ENCODE data around the gene USP7.

USP7 gene

DNA sequence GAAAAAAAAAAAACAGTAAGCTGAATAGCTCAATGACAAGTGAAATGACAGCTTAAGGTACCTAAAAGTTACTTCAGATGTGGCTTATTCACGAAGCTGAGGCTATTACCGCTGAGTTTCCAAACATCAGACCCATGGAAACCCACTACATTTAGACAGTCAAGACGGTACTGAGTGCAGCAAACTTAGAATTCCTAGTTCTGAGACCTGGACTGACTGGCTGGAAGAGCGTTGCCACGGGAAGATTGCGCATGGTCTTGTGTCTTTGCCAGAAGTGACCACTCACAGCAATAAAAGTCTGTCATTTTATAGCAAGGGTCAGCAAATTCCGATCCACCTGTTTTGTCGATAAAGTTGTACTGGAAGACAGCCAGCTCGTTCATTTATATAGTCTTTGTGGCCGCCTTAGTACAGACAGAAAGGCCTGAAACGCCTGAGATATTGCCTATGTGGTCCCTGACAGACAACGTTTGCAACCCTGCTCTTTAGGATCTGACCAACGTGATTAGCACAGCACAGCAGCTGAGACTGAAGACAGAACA, 62.3 kb downstream of the USP7 start:
- no peak for DNase-seq (ENCODE audit: low read depth in 1 of 2, low spot score in 1 of 2)

GRCh38 chr16:8900343-8900742, 63.4 kb downstream of the USP7 start:
- DNase-seq (ENCODE audit: low read depth in 1 of 2, low spot score in 1 of 2) = no peak

DNA sequence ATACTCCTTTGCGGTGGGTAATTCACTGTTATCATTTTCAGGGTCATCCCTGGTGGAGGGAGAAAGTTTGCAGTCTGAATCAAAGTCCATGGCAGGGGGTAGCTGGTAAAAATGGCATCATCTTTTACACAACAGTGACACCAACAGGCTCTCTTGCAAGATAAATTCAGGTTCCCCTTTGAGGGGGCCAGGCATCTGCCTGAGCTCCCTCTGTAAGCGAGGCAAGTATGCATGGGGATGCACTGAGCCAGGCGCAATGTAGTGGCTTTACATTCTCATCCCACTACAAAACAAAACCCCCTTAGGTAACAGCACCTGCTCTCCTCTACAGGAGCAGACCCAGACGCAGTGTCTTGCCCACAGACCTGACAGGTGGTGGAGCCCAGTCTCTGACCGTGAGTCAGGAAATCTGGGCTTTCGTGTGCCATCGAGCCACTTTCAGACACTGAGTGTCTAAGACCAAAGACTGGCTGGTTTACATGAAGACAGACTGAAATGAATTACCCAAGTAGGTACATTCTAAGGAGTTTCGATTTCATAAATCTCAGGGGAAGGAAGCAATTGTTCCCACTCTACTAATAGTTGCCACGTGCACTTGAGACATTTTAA, 63.9 kb downstream of the USP7 start:
- no peak for DNase-seq (ENCODE audit: low read depth in 1 of 2, low spot score in 1 of 2)

DNA sequence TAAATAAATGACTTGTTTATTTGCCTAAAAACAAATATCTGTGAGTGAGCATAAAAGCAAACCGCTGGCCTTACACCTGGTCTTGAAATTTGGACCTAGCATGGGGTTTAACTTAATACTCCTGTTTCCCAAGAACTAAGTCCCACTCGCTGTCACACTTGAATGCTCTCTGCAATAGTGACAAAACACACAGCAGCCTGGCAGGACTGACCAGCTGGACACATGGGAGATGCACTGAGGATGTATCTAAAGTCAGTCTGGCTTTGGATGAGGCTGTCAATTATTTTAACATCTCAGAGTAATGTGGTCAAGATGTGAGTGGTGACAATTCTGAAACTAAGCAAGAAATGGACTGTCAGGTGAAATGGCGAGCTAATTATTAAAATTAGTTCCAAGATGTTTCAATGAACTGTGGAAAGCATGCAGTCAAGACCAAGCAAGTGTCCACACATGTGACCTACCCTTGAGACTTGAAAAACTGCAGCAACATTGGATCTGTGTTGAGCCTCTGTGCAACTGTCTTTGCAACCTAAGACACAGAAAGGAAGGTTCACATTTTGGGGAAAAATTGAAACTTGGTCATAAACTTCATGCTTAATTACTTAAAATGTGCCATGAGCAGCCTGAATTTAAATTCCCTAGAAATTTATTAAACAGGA, 64.9 kb downstream of the USP7 start:
- no peak for DNase-seq (ENCODE audit: low read depth in 1 of 2, low spot score in 1 of 2)

- no peak for DNase-seq (ENCODE audit: low read depth in 1 of 2, low spot score in 1 of 2)
Measured at GRCh38 chr16:8894736-8895334, 68.9 kb downstream of the USP7 start.

- DNase-seq (ENCODE audit: low read depth in 1 of 2, low spot score in 1 of 2) = no peak
Measured at GRCh38 chr16:8893976-8894690, 69.6 kb downstream of the USP7 start.

- no peak for DNase-seq (ENCODE audit: low read depth in 1 of 2, low spot score in 1 of 2)
Measured at GRCh38 chr16:8893426-8893825, 70.3 kb downstream of the USP7 start.

GRCh38 chr16:8892101-8892575, 71.6 kb downstream of the USP7 start:
- DNase-seq (ENCODE audit: low read depth in 1 of 2, low spot score in 1 of 2) = no peak

DNA sequence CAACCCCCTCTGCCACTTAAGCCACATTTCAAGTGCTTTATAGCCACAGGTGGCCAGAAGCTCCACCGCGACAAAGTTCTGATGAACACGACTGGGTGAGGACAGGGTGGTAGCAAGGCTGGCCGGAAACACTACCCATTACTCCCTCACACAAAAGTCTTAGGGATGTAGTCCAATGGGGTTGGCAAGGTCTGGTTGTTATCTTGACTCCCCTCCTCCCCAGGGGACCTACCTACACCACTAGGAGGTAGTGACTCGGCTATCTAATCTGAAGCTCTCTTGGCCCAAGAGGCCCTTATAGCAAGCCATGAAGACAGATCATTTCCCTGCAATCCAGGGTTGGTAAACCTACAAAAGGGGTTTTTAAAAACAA, 73.2 kb downstream of the USP7 start:
- DNase-seq (ENCODE audit: low read depth in 1 of 2, low spot score in 1 of 2) = no peak

DNA sequence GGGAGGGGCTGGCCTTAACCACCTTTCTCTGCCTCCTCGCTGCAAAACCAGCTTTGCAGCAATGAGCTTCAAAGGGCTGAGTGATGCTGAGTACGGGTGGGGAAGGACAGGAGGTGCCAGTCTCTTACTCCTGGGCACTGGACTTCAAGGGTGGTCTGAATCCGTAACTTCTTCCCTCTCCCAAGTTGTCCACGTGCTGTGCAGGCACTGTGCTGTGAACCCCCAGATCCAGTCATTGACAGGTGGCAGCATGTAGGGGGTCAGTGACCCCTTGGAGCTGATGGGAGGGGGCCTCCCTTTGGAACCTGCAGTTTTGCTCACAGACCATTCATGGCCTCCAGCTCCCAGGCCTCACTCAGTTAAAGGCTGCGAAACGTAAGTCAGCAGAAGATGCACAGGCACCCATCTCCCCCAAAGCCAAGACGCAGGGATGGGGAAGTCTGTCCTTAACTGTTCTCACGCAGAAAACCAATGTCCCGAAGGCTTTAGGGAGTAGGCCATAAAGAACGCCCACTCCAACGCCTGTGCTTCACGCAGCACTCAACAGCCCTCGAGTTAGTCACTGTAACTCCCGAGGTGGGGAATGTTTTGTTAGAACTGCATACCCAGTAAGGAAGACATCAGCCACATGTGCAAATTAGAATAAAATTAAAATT, 73.7 kb downstream of the USP7 start:
- DNase-seq (ENCODE audit: low read depth in 1 of 2, low spot score in 1 of 2) = no peak

- no peak for DNase-seq (ENCODE audit: low read depth in 1 of 2, low spot score in 1 of 2)
Measured at GRCh38 chr16:8888951-8889892, 74.5 kb downstream of the USP7 start.

DNA sequence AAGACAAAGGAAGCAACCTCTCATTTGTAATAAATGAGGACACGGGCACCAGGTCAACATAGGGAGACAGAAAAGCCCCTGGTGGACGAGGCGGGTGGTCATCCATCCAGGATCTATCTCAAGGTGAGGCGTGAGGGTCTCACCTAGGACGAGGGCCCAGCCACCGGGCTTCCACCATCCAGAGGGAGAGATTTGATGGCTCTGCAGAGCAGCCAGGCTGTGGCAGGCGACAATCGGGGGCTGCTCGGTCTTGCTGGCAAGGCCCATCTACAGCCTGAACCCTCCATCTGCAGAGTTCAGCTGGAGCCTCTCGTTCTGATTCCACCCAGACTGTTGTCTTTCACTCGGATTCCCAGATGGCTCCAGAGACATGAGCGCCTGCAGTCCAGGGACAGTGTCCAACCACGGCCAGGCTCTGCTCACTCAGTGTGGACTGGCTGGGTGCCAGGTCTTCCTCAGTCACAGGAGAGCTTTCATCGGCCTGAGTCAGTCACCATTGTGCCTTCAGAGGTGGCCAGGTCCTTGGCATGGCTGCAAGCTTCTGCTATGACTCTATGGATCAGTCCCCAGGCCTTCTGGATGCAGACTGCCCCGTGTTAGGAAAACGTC, 75.7 kb downstream of the USP7 start:
- DNase-seq (ENCODE audit: low read depth in 1 of 2, low spot score in 1 of 2) = no peak

GRCh38 chr16:8887431-8887765, 76.3 kb downstream of the USP7 start:
- DNase-seq (ENCODE audit: low read depth in 1 of 2, low spot score in 1 of 2) = no peak

DNA sequence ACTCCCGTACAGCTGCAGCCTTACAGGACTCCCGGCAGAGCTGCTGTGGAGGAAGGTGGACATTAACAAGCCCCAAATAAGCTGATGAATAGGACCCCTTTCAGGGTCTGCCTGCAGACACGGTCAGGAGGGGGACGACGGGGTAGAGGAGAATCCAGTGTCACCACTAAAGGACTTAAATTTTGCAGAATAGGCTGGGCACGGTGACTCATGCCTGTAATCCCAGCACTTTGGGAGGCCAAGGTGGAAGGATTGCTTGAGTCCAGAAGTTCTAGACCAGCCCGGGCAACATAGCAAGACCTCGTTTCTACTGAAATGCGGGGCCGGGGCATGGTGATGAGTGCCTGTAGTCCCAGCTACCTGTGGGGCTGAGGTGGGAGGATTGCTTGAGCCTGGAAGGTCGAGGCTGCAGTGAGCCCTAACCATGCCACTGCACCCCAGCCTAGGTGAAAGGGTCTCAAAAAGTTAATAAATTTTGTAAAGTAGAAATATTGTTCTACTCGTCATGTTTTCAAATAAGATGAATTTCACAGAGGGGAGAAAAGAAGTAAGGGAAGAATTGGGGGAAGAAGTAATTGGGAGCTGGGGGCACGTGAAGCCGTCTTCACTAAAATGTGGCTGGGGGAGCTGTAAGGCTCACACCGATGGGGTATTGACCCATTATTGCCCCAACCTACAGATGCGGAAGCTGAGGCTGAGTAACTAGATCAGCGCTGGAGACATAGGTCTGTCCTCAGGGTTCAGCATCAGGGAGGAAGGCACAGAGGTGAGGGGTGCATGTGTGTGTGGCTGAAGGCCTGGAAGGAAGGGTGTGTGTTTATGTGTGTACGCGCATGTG, 76.9 kb downstream of the USP7 start:
- no peak for DNase-seq (ENCODE audit: low read depth in 1 of 2, low spot score in 1 of 2)

- DNase-seq (ENCODE audit: low read depth in 1 of 2, low spot score in 1 of 2) = no peak
Measured at GRCh38 chr16:8885674-8886592, 77.8 kb downstream of the USP7 start.

DNA sequence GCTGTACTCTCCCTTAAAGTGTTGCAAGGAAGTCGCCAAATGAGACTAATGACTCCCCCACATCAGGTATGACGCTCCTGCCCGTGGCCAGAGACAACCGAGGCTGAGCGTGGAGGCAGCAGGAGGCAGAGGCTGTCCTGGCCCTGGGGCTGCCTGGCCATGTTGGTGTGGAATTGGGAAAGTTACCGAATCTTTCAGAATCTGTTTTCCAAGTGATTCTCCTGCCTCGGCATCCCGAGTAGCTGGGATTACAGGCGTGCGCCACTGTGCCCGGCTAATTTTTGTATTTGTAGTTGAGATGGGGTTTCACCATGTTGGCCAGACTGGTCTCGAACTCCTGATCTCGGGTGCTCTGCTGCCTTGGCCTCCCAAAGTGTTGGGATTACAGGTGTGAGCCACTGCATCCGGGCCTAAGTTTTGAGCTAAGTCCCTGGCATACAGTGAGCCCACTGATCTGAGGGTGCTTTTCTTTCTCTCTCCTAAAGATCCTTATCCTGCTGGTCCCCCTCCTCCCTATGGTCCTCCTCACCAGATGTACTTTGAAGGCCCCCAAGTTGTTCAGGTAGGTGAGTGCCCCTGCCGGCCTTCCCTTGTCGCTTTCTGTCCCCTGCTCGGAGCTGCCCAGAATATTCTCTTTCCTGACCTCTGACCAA, 80.9 kb downstream of the USP7 start:
- no peak for DNase-seq (ENCODE audit: low read depth in 1 of 2, low spot score in 1 of 2)

DNA sequence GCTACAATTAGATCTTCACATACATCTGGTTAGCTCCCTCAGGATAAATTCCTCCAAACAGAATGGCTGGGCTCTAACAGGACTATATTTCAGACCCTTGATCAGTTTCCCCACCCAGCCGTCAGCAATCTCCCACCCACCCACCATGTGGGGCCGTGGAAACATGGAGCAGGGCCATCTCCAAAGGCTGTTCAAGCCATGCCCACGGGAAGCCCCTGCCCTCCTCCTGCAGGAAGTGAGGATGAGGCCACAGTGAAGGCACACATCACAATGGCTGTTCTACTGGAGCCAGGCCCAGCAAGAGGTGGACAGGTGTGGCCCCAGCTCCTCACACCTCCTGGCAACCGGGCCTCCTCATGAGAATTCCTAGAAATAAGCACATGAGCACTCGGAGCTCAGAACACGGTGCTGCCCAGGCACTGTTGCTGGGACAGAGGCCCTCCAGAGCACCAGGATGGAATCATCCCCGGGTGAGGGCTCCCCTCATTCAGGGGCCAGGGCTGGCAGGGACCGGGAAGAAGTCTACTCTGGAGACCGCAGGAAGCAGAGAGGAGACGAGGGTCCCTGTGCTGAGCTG, 81.6 kb downstream of the USP7 start, which contains the start of gene LITAFD:
Gene LITAFD (plus strand): TSS at position 311 of the 577 bp plus-strand sequence. CDS start 2,005 bp downstream, outside the sequence.
- no peak for DNase-seq (ENCODE audit: low read depth in 1 of 2, low spot score in 1 of 2)

Data from stimulated activated CD4-positive, alpha-beta T cell treated with anti-CD3 and anti-CD28 coated beads, Interleukin-15, amount 100 ng/mL, for 1 hour (primary cell).